ES-I3 (cell line): Measurements from ENCODE around the gene POU2AF1.
"Not testable (repeated sequence)": the region's sequence is repeated elsewhere in the genome, so short reads cannot be mapped to it uniquely, and the experiment has no call there.

Source experiments
- H3K36me3 ChIP-seq: 2 replicates; pipeline ENCODE4 v1.6.1; 2013; ENCODE audit warnings: mild to moderate bottlenecking, low read length, control low read depth, moderate library complexity; ENCODE audit not compliant: insufficient read depth
- H3K4me1 ChIP-seq: 2 replicates; pipeline ENCODE4 v1.6.1; 2013; ENCODE audit warnings: mild to moderate bottlenecking, control low read depth, low read length; ENCODE audit not compliant: insufficient read depth
- H3K9ac ChIP-seq: 2 replicates; pipeline ENCODE4 v1.6.1; 2013; ENCODE audit warnings: low read depth, mild to moderate bottlenecking, low read length, moderate library complexity
- H3K9me3 ChIP-seq: 2 replicates; pipeline ENCODE4 v1.6.1; 2013; ENCODE audit warnings: mild to moderate bottlenecking, low read length, moderate library complexity; ENCODE audit not compliant: control insufficient read depth, insufficient read depth

POU2AF1 gene

DNA sequence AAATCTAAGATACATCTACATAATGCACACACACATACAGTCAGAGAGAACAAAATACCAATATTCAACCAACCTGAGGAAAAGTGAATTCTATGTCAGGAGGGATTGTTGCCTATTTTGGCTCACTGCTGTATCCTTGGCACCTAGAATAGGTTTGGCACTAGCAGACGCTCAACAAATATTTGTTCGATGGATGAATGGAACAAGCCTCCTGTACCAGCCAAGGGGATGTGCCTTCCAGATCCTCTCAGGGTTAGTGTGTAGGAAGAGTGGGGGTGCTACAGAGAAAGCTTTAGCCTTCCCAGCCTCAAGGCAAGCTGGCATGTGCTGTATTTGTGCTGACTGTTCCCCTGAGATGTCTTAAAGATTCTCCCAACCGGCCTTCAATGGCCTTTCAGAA lies 23.3 kb upstream of the POU2AF1 start:
- no peaks in the 10 kb centered on the region for H3K4me1 ChIP-seq
- peaks cover 5% of the 10 kb centered on the region for H3K9me3 ChIP-seq
- no peak overlapping the region for H3K9ac ChIP-seq
- no peaks in the 10 kb centered on the region for H3K36me3 ChIP-seq

DNA sequence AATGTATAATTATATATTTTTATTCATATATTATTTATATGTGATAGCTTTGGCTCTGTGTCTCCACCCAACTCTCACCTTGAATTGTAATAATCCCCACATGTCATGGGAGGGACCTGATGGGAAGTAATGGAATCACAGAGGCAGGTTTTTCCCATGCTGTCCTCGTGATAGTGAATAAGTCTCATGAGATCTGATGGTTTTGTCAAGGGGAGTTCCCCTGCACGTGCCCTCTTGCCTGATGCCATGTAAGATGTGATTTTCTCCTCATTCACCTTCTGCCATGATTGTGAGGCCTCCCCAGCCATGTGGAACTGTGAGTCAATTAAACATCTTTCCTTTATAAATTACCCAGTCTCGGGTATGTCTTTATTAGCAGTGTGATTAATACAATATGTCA lies 22.9 kb upstream of the POU2AF1 start:
- not testable (repeated sequence) for H3K9me3 ChIP-seq, H3K9ac ChIP-seq, H3K4me1 ChIP-seq, H3K36me3 ChIP-seq

DNA sequence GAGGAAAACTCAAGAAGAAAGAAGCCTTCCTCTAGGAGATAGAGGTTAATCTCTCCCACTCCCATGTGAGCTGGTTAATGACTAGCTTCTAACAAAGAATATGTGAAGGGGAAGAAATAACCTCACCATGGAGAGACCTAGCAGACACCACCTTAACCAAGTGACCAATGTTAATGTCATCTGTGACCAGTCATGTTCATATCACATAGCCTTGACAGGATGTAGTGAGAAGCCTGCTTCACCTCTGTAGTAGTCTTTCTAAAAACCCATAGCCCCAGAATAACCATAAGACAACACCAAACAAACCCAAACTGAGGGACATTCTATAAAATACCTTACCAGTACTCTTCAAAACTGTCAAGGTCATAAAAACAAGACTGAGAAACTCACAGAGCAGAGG lies 21.5 kb upstream of the POU2AF1 start:
- H3K4me1 ChIP-seq: no peaks in the 10 kb centered on the region
- no peaks in the 10 kb centered on the region for H3K36me3 ChIP-seq
- H3K9me3 ChIP-seq: peaks cover 5% of the 10 kb centered on the region
- no peak overlapping the region for H3K9ac ChIP-seq

DNA sequence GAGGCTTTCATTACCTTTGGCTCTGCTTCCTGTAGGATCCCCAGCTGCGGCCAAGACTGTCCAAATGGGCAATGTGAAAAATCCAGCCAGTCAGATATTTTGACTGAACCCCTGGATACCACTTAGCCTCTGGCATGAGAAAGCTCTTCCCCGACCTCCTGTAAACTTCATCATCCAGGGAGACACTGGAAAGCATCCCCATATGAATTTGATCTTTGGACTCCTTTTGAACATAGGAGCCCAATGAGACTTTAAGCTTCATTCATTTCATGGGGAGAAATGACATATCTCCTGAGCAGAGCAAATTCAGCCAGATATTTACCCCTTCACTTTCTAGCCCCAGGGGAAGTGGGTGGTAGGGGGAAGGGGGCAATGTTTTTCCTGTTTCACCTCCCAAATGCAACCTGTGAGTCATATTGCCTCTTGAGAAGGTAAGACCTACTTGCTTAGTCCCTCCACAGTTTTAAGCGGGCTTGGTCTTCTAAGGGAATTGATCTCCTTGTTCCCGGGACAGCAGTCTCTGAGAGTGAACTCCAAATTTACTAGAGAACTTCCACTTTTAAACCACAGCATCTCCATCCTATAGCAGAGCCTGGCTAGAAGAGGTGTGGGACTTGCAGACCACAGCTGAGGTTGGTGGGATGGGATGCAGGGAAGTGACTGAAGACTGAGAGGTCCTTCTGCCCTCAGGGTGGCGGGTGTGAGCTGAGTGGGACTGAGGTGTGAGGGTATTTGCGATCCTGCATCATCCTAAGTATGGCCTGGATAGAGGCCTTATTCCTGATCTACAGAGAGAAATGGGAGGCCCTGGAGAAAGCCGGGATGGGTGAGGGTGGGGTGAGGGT lies 20.3 kb upstream of the POU2AF1 start:
- H3K9me3 ChIP-seq: peaks cover 3% of the 10 kb centered on the region; the same call in 1 of the 2 replicates
- H3K4me1 ChIP-seq: no peaks in the 10 kb centered on the region
- H3K9ac ChIP-seq: no peak overlapping the region
- H3K36me3 ChIP-seq: no peaks in the 10 kb centered on the region

DNA sequence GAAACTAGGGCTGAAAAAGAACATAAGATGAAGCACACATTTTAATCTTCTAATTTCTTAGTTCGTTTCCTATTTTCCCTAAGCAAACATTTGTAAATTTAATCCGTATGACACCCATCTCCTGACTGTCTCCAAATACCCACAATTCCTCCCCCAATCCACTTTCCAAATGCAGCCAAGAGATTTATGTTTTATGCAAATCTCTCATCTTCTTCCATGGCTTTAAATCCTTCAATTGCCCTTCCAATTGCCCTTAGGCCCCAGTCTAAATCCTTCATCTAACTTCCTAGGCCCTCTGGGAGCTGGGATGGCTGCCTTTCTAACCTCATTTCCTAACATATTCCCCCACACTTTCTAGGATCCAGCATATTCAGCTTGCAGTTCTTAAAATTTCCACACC lies 18.0 kb upstream of the POU2AF1 start:
- Histone ChIP-seq H3K9me3 (no peaks in the 10 kb centered on the region), H3K4me1 (no peaks in the 10 kb centered on the region), H3K36me3 (no peaks in the 10 kb centered on the region), H3K9ac (no peak overlapping the region)

DNA sequence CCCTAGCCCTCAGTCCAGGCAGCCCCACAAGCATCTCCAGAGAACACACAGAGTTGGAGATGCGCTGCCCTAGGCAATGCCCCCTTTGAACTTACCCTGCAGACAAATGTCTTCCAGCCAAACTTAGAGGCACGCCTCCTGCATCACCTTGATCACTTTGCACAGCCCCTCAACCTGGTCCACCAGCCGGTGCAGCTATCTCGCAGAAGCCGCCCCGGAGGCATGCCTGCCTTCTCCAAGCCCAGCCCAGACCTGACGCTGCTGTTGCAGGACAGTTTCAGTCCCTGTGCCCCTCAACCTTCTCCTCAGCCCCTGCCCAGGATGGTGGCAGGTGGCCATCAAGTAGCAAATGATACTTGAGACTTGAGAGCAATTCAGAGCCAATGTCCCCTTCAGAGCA lies 16.7 kb upstream of the POU2AF1 start:
- H3K4me1 ChIP-seq: no peaks in the 10 kb centered on the region
- H3K9me3 ChIP-seq: no peaks in the 10 kb centered on the region
- H3K9ac ChIP-seq: no peak overlapping the region
- no peaks in the 10 kb centered on the region for H3K36me3 ChIP-seq

DNA sequence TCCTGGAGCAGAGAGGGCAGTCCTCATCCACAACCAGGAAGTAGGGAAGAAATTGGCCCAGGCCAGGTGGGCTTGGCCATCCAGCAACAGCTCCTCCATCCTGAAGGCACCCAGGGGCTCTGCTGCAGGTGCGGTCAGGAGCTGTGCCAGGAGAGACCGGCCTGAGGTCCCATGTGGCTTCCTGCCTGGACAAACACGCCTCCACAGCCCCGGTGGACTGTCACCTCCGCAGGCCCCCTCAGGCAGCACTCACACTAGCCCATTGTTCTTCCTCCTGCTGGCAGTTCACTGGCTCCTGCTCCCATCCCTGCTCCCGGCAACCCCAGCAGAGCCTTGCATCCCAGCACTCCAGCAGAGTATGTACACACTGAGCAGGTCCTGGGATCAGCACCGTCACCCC lies 16.0 kb upstream of the POU2AF1 start:
- Histone ChIP-seq H3K4me1 (no peaks in the 10 kb centered on the region), H3K9ac (no peak overlapping the region), H3K9me3 (no peaks in the 10 kb centered on the region), H3K36me3 (no peaks in the 10 kb centered on the region)

DNA sequence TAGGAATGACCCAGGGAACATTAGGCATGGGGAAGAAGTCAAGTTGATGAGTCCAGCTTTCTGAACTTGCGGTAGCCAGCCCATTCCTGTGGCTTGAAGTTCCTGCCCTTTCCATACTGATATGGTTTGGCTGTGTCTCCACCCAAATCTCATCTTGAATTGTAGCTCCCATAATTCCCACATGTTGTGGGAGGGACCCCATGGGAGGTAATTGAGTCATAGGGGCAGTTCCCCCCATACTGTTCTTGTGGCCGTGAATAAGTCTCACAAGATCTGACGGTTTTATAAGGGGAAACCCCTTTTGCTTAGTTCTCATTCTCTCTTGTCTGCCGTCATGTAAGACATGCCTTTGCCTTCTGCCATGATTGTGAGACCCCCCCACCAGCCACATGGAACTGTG lies 15.1 kb upstream of the POU2AF1 start:
- H3K9ac ChIP-seq, H3K36me3 ChIP-seq, H3K9me3 ChIP-seq, H3K4me1 ChIP-seq: not testable (repeated sequence)

DNA sequence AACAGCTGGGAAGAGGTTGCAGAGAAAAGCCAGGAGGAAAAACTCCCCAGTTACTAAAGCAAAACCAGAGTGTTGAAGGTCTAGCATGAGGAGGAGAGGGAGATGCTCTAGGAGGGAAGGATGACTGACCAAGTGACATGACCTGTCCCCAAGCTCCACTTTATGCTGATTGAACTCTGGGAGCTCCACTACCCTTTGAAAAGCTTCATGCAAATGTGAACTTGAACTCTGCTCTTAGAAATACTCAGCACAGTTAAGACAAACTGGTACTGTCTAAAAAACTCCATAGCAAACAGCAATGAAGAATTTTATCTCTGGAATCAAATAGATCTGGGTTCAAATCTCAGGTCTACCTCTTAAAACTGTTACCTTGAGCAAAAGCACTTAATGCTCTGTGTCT lies 14.5 kb upstream of the POU2AF1 start:
- no peaks in the 10 kb centered on the region for H3K36me3 ChIP-seq
- H3K4me1 ChIP-seq: no peaks in the 10 kb centered on the region
- no peaks in the 10 kb centered on the region for H3K9me3 ChIP-seq
- H3K9ac ChIP-seq: no peak overlapping the region

DNA sequence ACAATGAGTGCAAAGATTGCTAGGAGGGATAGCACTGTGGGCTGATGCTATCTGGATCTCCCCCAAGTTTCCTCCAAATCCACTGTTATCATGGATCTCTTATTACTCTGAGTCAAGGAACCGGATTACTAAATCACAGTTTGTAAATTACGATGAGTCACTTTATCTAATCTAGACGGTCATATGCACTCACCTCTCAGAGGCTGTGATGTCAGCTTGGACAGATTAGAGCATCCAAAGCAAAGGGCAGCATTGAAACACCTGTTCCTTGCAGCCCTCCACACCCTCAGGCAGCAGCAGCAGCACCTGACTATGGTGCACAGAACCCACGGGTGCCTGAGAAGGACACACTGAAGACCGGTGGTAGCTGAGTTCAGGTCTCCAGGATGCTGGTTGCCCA lies 14.0 kb upstream of the POU2AF1 start:
- Histone ChIP-seq H3K9ac (no peak overlapping the region), H3K36me3 (no peaks in the 10 kb centered on the region), H3K4me1 (no peaks in the 10 kb centered on the region), H3K9me3 (no peaks in the 10 kb centered on the region)

DNA sequence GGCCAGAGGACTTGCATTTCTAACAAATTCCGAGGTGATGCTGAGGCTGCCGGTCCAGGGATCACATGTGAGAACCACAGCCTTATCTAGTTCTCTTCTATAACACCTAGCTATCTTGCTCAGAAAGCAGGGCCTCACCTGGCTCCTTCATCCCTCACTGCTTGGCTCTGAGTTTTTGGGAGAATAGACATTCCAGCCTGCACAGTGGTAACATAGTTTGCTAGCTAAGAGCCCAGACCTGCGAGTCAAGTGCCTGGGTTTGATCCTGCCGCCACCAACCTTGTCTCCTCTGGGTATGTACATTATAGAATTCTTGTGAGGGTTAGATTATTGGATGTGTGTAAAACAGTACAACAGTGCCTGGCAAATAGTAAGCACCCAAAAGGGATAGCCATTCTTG lies 13.5 kb upstream of the POU2AF1 start:
- Histone ChIP-seq H3K36me3 (no peaks in the 10 kb centered on the region), H3K4me1 (no peaks in the 10 kb centered on the region), H3K9me3 (no peaks in the 10 kb centered on the region), H3K9ac (no peak overlapping the region)

DNA sequence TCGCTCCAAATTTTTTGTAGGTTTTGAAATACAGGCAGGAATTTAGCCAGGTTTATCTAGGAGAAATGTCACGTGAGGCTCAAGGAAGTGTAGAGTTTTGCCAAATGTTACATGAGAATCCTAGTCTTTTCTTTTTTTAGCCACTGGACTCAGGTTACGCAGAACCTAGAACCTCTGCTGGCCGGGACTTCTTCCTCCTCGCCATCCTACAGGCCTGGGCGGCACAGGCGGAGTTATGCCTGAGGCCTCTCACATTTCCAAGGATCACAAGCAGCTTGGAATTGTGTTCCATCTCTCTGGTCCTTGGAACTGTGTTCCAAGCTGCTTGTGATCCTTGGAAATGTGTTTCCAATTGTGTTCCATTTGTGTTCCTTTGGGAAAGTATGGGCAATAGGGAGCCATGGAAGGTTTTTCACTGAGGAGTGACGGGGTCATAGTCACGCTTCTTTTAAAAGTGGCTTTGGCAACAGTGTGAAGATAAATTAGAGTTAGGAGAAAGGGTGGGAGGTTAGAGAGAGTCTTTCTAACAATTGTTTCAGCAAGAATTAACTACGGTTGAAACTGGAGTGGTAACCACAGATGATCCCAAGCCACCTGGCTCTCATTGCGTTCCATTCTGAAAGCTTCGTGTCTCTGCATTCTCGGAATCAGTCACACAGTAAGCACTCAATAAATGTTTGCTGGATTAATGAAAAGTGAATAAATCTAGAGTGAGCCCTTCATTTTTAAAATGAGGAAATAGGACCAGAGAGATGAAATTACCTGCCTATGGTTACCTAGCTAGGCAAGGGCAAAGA lies 12.5 kb upstream of the POU2AF1 start:
- Histone ChIP-seq H3K4me1 (no peaks in the 10 kb centered on the region), H3K36me3 (no peaks in the 10 kb centered on the region), H3K9ac (no peak overlapping the region), H3K9me3 (no peaks in the 10 kb centered on the region)

DNA sequence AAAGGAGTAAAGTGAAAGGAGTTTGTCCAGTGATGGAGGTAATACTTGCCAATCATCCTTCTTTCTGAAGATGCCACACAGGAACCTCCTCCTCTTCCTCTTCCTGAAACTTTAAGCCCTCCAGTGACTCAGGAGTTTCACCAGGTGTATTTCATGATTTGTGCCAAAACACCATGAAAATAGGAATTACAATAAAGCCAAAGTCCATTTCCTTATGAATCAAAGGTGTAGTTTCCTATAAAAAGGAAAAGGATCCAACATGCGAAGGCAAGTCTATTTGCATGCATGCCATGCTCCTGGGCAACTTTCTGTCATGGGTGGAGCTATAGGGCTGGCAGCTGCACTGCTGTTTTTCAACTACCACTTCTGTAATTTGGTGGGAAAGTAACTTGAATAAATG lies 9.8 kb upstream of the POU2AF1 start:
- Histone ChIP-seq H3K9me3 (0 out of 2 replicates have a peak, but pooled peaks cover 2% of the 10 kb centered on the region), H3K36me3 (no peaks in the 10 kb centered on the region), H3K9ac (no peak overlapping the region), H3K4me1 (no peaks in the 10 kb centered on the region)

DNA sequence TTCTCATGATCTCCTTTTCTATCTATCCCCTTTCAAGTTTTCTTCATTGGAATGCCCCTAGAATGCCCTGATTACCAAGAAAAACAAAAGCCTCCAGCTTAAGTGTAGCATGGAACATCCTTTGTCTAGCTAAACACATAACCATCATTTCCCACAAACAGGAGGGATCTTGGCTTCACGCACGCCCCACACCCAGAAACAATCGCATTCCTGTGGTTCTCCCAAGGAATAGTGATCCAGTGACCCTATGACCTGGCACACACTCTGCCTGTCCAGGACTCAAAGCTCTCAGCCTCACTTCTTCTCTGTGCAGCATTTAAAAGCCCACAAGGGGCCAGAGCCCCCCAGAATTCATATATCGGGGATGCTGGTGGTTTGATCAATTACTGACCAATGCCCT lies 9.3 kb upstream of the POU2AF1 start:
- Histone ChIP-seq H3K4me1 (no peaks in the 10 kb centered on the region), H3K9me3 (0 out of 2 replicates have a peak, but pooled peaks cover 2% of the 10 kb centered on the region), H3K9ac (no peak overlapping the region), H3K36me3 (no peaks in the 10 kb centered on the region)

DNA sequence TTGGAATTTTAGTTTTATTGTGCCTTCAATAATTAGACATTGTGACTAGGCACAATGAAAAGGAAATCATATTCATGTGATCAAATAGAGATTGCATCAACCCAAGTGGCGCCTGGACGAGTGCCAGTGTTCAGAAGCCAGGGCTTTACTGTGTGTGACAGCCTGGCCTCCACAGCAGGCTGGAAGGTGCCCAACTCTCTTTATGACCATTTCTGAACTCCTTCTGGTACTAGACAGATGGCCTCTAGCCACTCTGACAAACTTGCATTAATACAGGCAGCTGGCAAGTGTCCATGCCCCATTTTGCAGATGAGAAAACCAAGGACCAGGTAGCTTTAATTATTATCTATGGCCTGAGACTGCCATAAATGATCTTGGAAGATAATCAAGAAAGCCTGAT lies 8.3 kb upstream of the POU2AF1 start:
- Histone ChIP-seq H3K4me1 (no peaks in the 10 kb centered on the region), H3K9ac (no peak overlapping the region), H3K9me3 (0 out of 2 replicates have a peak, but pooled peaks cover 2% of the 10 kb centered on the region), H3K36me3 (no peaks in the 10 kb centered on the region)
